Stomach (tissue), 9 donors: ENCODE results near the gene UTP14A. TPM values are rescaled to one million over a fixed set of nuclear protein-coding genes. Genes with fewer than 3 reads are reported as not detected.

ENCODE experiments used
- DNase-seq, 2 donors: peaks; one replicate each; pipeline versions ENCODE4 v3.0.0 to v3.0.0-alpha.2; 2013 to 2019
- H3K27ac ChIP-seq, 5 donors: fragments of 200-600 bp in 4 of 5; sonication (generic) in 4 of 5; one replicate each; pipeline ENCODE4 v1.5.1; 2013 to 2019; ENCODE audit warnings: mild to moderate bottlenecking in 1 of 5, moderate library complexity in 1 of 5
- H3K27me3 ChIP-seq, 3 donors: fragments of 200-600 bp; sonication (generic); one replicate each; pipeline ENCODE4 v1.5.1; 2017 to 2019; ENCODE audit warnings: mixed run types in 1 of 3
- H3K36me3 ChIP-seq, 4 donors: fragments of 200-600 bp; sonication (generic); 1 replicate in 3 of 4; 2 replicates in 1 of 4; pipeline ENCODE4 v1.5.1; 2016 to 2019
- H3K4me1 ChIP-seq, 4 donors: fragments of 200-600 bp; sonication (generic); one replicate each; pipeline ENCODE4 v1.5.1; 2016 to 2019
- H3K4me3 ChIP-seq, 4 donors: fragments of 200-600 bp; sonication (generic) in 3 of 4; one replicate each; pipeline ENCODE4 v1.5.1; 2016 to 2019; ENCODE audit warnings: mild to moderate bottlenecking in 1 of 4
- H3K9me3 ChIP-seq, 4 donors: fragments of 200-600 bp; sonication (generic); one replicate each; pipeline ENCODE4 v1.5.1; 2016 to 2019
- EP300 ChIP-seq: sonication (generic); formaldehyde crosslinking; IDR thresholded peaks from one replicate; pipeline ENCODE4 v1.6.1; 2017; ENCODE audit warnings: antibody characterized with exemption
- POLR2A ChIP-seq, 4 donors: fragments of 450-650 bp; IDR thresholded peaks; one replicate each; pipeline ENCODE4 v1.6.1; 2016; ENCODE audit warnings: antibody characterized with exemption in 4 of 4, control low read depth in 2 of 4, mild to moderate bottlenecking in 1 of 4, moderate library complexity in 1 of 4
- POLR2AphosphoS5 ChIP-seq, 3 donors: sonication (generic); formaldehyde crosslinking; IDR thresholded peaks; one replicate each; pipeline ENCODE4 v1.6.1; 2016; ENCODE audit warnings: antibody characterized with exemption in 3 of 3
- WGBS, 5 donors: extraction: QIAGEN DNeasy Blood & Tissue Kit in 3 of 5; methylation state at CpG; one replicate each; pipeline versions ENCODE4 v1.1.5 to v1.1.7; 2013 to 2018; 5-methylcytosine and 5-hydroxymethylcytosine counted together
- intact Hi-C: fragments of 100-400 bp; cut with DNase I; formaldehyde crosslinking; loops from one replicate; pipeline ENCODE4 v1.15.1; 2023; ENCODE audit warnings: low total_unique reads
- polyA plus RNA-seq, 3 donors: library from polyadenylated mRNA; stranded (reverse); fragments of 200-250 nt; gene quantifications; one replicate each; pipeline ENCODE4 v1.2.3, GENCODE V29; 2013
- total RNA-seq, 5 donors: library from RNA; depleted of rRNA; stranded (reverse); fragments of >200 nt; gene quantifications; one replicate each; pipeline versions ENCODE4 v1.1.0 to v1.2.3, GENCODE V29; 2014 to 2016
- TF ChIP-seq, protein P1 (sequence below), 7 experiments: fragments of 450-650 bp in 4 of 7; fragments of 200-600 bp in 3 of 7; sonication (generic) in 3 of 7; IDR thresholded peaks; one replicate each; pipeline ENCODE4 v1.5.1; 2016 to 2019; ENCODE audit warnings: antibody characterized with exemption in 7 of 7, control low read depth in 2 of 7, mild to moderate bottlenecking in 1 of 7
- donor health status: healthy with polysubstance abuse.
- donor health status: Bipolar disorder and iron deficiency.
- donor health status: healthy.

Gene UTP14A
- total and polyA plus RNA-seq, 8 donors, result 4.1 to 18.1 (median 13.2) TPM

DNA sequence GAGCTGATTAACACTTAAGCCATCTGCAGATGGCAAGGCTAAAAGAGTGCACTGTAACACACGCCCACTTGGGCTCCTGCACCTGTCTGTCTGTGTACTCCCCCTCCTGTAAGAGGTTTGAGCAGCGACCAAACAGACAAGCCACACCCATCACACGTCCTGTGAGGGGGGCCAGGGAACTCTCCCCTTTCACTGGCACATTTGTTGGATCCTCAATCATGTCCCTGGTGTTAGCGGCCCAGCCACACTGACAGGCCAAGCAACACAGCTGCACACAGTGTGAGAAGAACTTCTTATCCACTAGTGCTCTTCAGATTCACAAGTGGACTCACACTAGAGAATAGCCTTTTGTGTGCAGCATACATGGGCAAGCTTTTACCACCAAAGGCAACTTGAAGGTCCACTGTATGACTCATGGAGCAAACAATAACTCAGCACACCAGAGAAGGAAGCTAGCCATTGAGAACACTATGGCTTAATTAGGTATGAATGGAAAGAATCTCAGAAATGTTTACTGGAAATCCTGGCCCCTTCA, 29.1 kb upstream of the UTP14A start:
- Histone ChIP-seq H3K4me3 (no peak overlapping the region), H3K36me3 (no peaks in the 10 kb centered on the region), H3K27ac (no peak overlapping the region), H3K27me3 (peaks cover 0 to 6% (median 0%) of the 10 kb centered on the region in 3 donors), H3K9me3 (peaks cover 0 to 7% (median 0%) of the 10 kb centered on the region in 4 donors), H3K4me1 (no peaks in the 10 kb centered on the region)
- intact Hi-C loops, result no loop called here
- no peak for TF ChIP-seq POLR2A (IDR thresholded peaks at IDR 0.05)
- TF ChIP-seq POLR2AphosphoS5 (IDR thresholded peaks at IDR 0.05), result no peak
- TF ChIP-seq EP300, result no peak
- TF ChIP-seq, protein P1, sequence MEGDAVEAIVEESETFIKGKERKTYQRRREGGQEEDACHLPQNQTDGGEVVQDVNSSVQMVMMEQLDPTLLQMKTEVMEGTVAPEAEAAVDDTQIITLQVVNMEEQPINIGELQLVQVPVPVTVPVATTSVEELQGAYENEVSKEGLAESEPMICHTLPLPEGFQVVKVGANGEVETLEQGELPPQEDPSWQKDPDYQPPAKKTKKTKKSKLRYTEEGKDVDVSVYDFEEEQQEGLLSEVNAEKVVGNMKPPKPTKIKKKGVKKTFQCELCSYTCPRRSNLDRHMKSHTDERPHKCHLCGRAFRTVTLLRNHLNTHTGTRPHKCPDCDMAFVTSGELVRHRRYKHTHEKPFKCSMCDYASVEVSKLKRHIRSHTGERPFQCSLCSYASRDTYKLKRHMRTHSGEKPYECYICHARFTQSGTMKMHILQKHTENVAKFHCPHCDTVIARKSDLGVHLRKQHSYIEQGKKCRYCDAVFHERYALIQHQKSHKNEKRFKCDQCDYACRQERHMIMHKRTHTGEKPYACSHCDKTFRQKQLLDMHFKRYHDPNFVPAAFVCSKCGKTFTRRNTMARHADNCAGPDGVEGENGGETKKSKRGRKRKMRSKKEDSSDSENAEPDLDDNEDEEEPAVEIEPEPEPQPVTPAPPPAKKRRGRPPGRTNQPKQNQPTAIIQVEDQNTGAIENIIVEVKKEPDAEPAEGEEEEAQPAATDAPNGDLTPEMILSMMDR (IDR thresholded peaks at IDR 0.05), result no peak
- peak in 1 of 2 donors; percentile 5 for DNase-seq
- WGBS, 5 donors, result 36 to 52% (median 47%) methylated on average over 2 to 4 of the region's 4 CpGs

- Histone ChIP-seq H3K4me1 (no peaks in the 10 kb centered on the region), H3K9me3 (peaks cover 0 to 7% (median 0%) of the 10 kb centered on the region in 4 donors), H3K27me3 (peaks cover 0 to 6% (median 0%) of the 10 kb centered on the region in 3 donors), H3K27ac (no peak overlapping the region), H3K4me3 (no peak overlapping the region), H3K36me3 (no peaks in the 10 kb centered on the region)
- TF ChIP-seq POLR2AphosphoS5 (IDR thresholded peaks at IDR 0.05), result no peak
- no peak for TF ChIP-seq EP300
- TF ChIP-seq POLR2A (IDR thresholded peaks at IDR 0.05), result no peak
- TF ChIP-seq, protein P1 (IDR thresholded peaks at IDR 0.05), result no peak
- 86 to 96% (median 92%) methylated on average over 5 of the region's 5 CpGs for WGBS, 5 donors
- intact Hi-C loops, result no loop called here
- DNase-seq, result no peak
These were observed 28.6 kb upstream of the UTP14A start for GRCh38 chrX:129877401-129877800.

DNA sequence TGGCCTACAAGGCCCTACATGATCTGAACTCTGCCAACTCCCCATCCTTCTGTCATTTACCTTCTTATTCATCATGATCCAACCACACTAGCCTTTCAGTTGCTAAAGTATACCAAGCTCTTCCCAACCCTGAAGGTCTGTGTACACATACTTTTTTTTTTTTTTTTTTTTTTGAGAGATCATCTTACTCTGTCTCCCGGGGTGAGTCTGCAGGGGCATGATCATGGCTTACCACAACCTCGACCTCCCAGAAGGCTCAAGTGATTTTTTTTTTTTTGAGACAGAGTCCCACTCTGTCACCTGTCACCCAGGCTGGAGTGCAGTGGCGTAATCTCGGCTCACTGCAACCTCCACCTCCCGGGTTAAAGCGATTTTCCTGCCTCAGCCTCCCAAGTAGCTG, 5.9 kb upstream of the UTP14A start:
- no peaks in the 10 kb centered on the region for H3K9me3 ChIP-seq
- 76 to 82% (median 81%) methylated on average over 6 of the region's 6 CpGs for WGBS, 5 donors
- intact Hi-C loops, result no loop called here
- H3K36me3 ChIP-seq, result no peaks in the 10 kb centered on the region
- H3K4me3 ChIP-seq, result no peak overlapping the region
- H3K4me1 ChIP-seq, result no peaks in the 10 kb centered on the region
- no peak for TF ChIP-seq EP300
- TF ChIP-seq, protein P1 (IDR thresholded peaks at IDR 0.05), result no peak
- TF ChIP-seq POLR2AphosphoS5 (IDR thresholded peaks at IDR 0.05), result no peak
- no peak for TF ChIP-seq POLR2A (IDR thresholded peaks at IDR 0.05)
- DNase-seq, result no peak
- peaks cover 0 to 3% (median 0%) of the 10 kb centered on the region in 3 donors for H3K27me3 ChIP-seq
- H3K27ac ChIP-seq, result no peak overlapping the region

- intact Hi-C loops, result no loop called here
- Histone ChIP-seq H3K4me1 (peaks cover 0 to 12% (median 3%) of the 10 kb centered on the region in 4 donors), H3K36me3 (peaks cover 0 to 58% (median 52%) of the 10 kb centered on the region in 4 donors), H3K9me3 (no peaks in the 10 kb centered on the region), H3K27ac (no peak overlapping the region), H3K27me3 (no peaks in the 10 kb centered on the region), H3K4me3 (no peak overlapping the region)
- no peak for TF ChIP-seq POLR2A (IDR thresholded peaks at IDR 0.05)
- TF ChIP-seq, protein P1 (IDR thresholded peaks at IDR 0.05), result no peak
- no peak for TF ChIP-seq POLR2AphosphoS5 (IDR thresholded peaks at IDR 0.05)
- TF ChIP-seq EP300, result no peak
- 84 to 100% (median 93%) methylated on average over 2 of the region's 2 CpGs for WGBS, 5 donors
- DNase-seq, result no peak
These were observed 2.7 kb downstream of the UTP14A start for GRCh38 chrX:129908636-129909035.
